WTC11 (cell line): ENCODE measurements around the gene MCEMP1. TPM values are rescaled to one million over a fixed set of nuclear protein-coding genes. Genes with fewer than 3 reads are reported as not detected.

ENCODE experiments used
- ATAC-seq: fragments of 200-7000 bp; cut with Tn5 transposase; 2 replicates; pipeline ENCODE4 v1.10.0; 2021; ENCODE audit warnings: mild to moderate bottlenecking, moderate library complexity
- CTCF ChIA-PET: fragments of 300-600 bp; sonication (Branson Sonifier 250); formaldehyde crosslinking; loops from one replicate; lab custom pipeline; 2021; ENCODE audit warnings: antibody characterized with exemption; lab: Charles Lee
- POLR2A ChIA-PET: fragments of 350-600 bp; sonication (Branson Sonifier 250); formaldehyde crosslinking; loops from one replicate; lab custom pipeline; 2021; ENCODE audit warnings: antibody characterized with exemption; lab: Charles Lee
- DNase-seq: peaks from one replicate; pipeline ENCODE4 v3.0.0; 2021; ENCODE audit warnings: low spot score
- H3K27ac Mint-ChIP-seq: 2 replicates; pipeline ENCODE4 v1.8.0; 2021; ENCODE audit warnings: mixed read lengths
- H3K27me3 Mint-ChIP-seq: 2 replicates; pipeline ENCODE4 v1.8.0; 2021; ENCODE audit warnings: low read depth, mild to moderate bottlenecking, moderate library complexity, mixed read lengths
- H3K36me3 Mint-ChIP-seq: 2 replicates; pipeline ENCODE4 v1.8.0; 2021; ENCODE audit warnings: mixed read lengths
- H3K4me1 Mint-ChIP-seq: 2 replicates; pipeline ENCODE4 v1.8.0; 2022; ENCODE audit warnings: mixed read lengths
- H3K4me3 Mint-ChIP-seq: 2 replicates; pipeline ENCODE4 v1.8.0; 2021; ENCODE audit warnings: mild to moderate bottlenecking, moderate library complexity, mixed read lengths
- H3K9me3 Mint-ChIP-seq: 2 replicates; pipeline ENCODE4 v1.8.0; 2021; ENCODE audit warnings: mixed read lengths
- CBFB ChIP-seq: sonication (generic); formaldehyde crosslinking; IDR thresholded peaks from 2 replicates; pipeline ENCODE4 v1.8.1; 2022; ENCODE audit warnings: mild to moderate bottlenecking, low read depth, missing genetic modification reagents
- E2F1 ChIP-seq: sonication (generic); formaldehyde crosslinking; IDR thresholded peaks from 2 replicates; pipeline ENCODE4 v1.8.0; 2022; ENCODE audit warnings: mild to moderate bottlenecking, missing genetic modification reagents
- E2F5 ChIP-seq: sonication (generic); formaldehyde crosslinking; IDR thresholded peaks from 2 replicates; pipeline ENCODE4 v1.8.1; 2022; ENCODE audit warnings: mild to moderate bottlenecking, moderate library complexity, missing genetic modification reagents
- ELF4 ChIP-seq: sonication (generic); formaldehyde crosslinking; IDR thresholded peaks from 2 replicates; pipeline ENCODE4 v1.8.1; 2022; ENCODE audit warnings: low read depth, mild to moderate bottlenecking, moderate library complexity, missing genetic modification reagents
- HMGA2 ChIP-seq: fragments of 250-450 bp; sonication (Bioruptor Pico); IDR thresholded peaks from 2 replicates; pipeline ENCODE4 v1.4.0; 2021; ENCODE audit warnings: mild to moderate bottlenecking, moderate library complexity
- MAX ChIP-seq: sonication (generic); formaldehyde crosslinking; IDR thresholded peaks from 2 replicates; pipeline ENCODE4 v1.8.0; 2022; ENCODE audit warnings: mild to moderate bottlenecking, missing genetic modification reagents
- MXD4 ChIP-seq: fragments of 250-450 bp; sonication (Bioruptor Pico); IDR thresholded peaks from 2 replicates; pipeline ENCODE4 v1.8.0; 2021; ENCODE audit warnings: mild to moderate bottlenecking, moderate library complexity, borderline replicate concordance
- MYBL2 ChIP-seq: sonication (generic); formaldehyde crosslinking; IDR thresholded peaks from 2 replicates; pipeline ENCODE4 v1.8.1; 2023; ENCODE audit warnings: mild to moderate bottlenecking, moderate library complexity, missing genetic modification reagents
- NFE2L1 ChIP-seq: sonication (generic); formaldehyde crosslinking; IDR thresholded peaks from 2 replicates; pipeline ENCODE4 v1.8.1; 2023; ENCODE audit warnings: missing genetic modification reagents
- NR2C2 ChIP-seq: sonication (generic); formaldehyde crosslinking; IDR thresholded peaks from 2 replicates; pipeline ENCODE4 v1.8.0; 2022; ENCODE audit warnings: mild to moderate bottlenecking, missing genetic modification reagents
- OVOL2 ChIP-seq: fragments of 250-450 bp; sonication (Bioruptor Pico); IDR thresholded peaks from 2 replicates; pipeline ENCODE4 v1.9.0; 2021; ENCODE audit warnings: mild to moderate bottlenecking, borderline replicate concordance
- SMAD3 ChIP-seq: sonication (generic); formaldehyde crosslinking; IDR thresholded peaks from 2 replicates; pipeline ENCODE4 v1.8.0; 2022; ENCODE audit warnings: missing genetic modification reagents, mild to moderate bottlenecking, borderline replicate concordance
- SP1 ChIP-seq: sonication (generic); formaldehyde crosslinking; conservative IDR thresholded peaks from 2 replicates; pipeline ENCODE4 v1.8.1; 2022; ENCODE audit warnings: missing genetic modification reagents
- TCF7 ChIP-seq: sonication (generic); formaldehyde crosslinking; IDR thresholded peaks from 2 replicates; pipeline ENCODE4 v1.8.0; 2022; ENCODE audit warnings: mild to moderate bottlenecking, low read depth, missing genetic modification reagents, moderate library complexity
- TEAD4 ChIP-seq: sonication (generic); formaldehyde crosslinking; IDR thresholded peaks from 2 replicates; pipeline ENCODE4 v1.8.0; 2022; ENCODE audit warnings: mild to moderate bottlenecking, missing genetic modification reagents
- ZBTB21 ChIP-seq: sonication (generic); formaldehyde crosslinking; IDR thresholded peaks from 2 replicates; pipeline ENCODE4 v1.8.1; 2023; ENCODE audit warnings: mild to moderate bottlenecking, missing genetic modification reagents, borderline replicate concordance
- ZNF317 ChIP-seq: sonication (generic); formaldehyde crosslinking; IDR thresholded peaks from 2 replicates; pipeline ENCODE4 v1.8.1; 2023; ENCODE audit warnings: low read depth, mild to moderate bottlenecking, moderate library complexity, missing genetic modification reagents, borderline replicate concordance
- ZNF396 ChIP-seq: fragments of 250-450 bp; sonication (Bioruptor Pico); IDR thresholded peaks from 2 replicates; pipeline ENCODE4 v1.8.0; 2021; ENCODE audit warnings: mild to moderate bottlenecking, moderate library complexity, borderline replicate concordance
- total RNA-seq: library from RNA; stranded (reverse); gene quantifications from 3 replicates; pipeline ENCODE4 v1.2.3, GENCODE V29; 2021

The MCEMP1 gene
- total RNA-seq, 1 experiment from 2014 or later, result not detected

- DNase-seq (no peak), ATAC-seq (no peak)
- CTCF ChIA-PET, result interaction anchor here (1.2 to 5.0 kb wide), 4 partner anchors 17 to 155 kb away, joined by 5 to 40 read pairs (median 9); partner anchors contain the start of gene TRAPPC5
- peak overlapping the region; percentile 45; the same call in 1 of the 2 replicates for H3K4me3 Mint-ChIP-seq
- TF ChIP-seq MYBL2 (CRISPR knock-in tag) (no peak), NFE2L1 (CRISPR knock-in tag) (no peak), ZNF396 (CRISPR knock-in tag) (no peak), ELF4 (CRISPR knock-in tag) (no peak), SP1 (CRISPR knock-in tag) (no peak), TCF7 (CRISPR knock-in tag) (no peak), MXD4 (no peak), CBFB (no peak), ZNF317 (CRISPR knock-in tag) (no peak), HMGA2 (no peak), E2F5 (CRISPR knock-in tag) (no peak)
- no peak overlapping the region for H3K27ac Mint-ChIP-seq
- peaks cover 21% of the 10 kb centered on the region for H3K27me3 Mint-ChIP-seq
- no peaks in the 10 kb centered on the region for H3K36me3 Mint-ChIP-seq
- POLR2A ChIA-PET, result no interaction called here
- H3K9me3 Mint-ChIP-seq, result no peaks in the 10 kb centered on the region
- H3K4me1 Mint-ChIP-seq, result peaks cover 23% of the 10 kb centered on the region
These were observed 20.9 kb downstream of the MCEMP1 start for GRCh38 chr19:7697721-7698287.

GRCh38 chr19:7698583-7698982 is 21.7 kb downstream of the MCEMP1 start:
- H3K36me3 Mint-ChIP-seq, result no peaks in the 10 kb centered on the region
- H3K4me1 Mint-ChIP-seq, result peaks cover 23% of the 10 kb centered on the region
- no peaks in the 10 kb centered on the region for H3K9me3 Mint-ChIP-seq
- no peak; the same call in 1 of the 2 replicates for ATAC-seq
- CTCF ChIA-PET, result interaction anchor here (1.0 to 5.0 kb wide), 4 partner anchors 10 to 130 kb away, joined by 3 to 40 read pairs (median 8); partner anchors contain the start of gene TRAPPC5
- POLR2A ChIA-PET, result no interaction called here
- peaks cover 21% of the 10 kb centered on the region for H3K27me3 Mint-ChIP-seq
- DNase-seq, result no peak
- TF ChIP-seq HMGA2 (no peak), OVOL2 (CRISPR knock-in tag) (no peak), SMAD3 (no peak)
- peak overlapping the region; percentile 45 for H3K4me3 Mint-ChIP-seq
- H3K27ac Mint-ChIP-seq, result no peak overlapping the region

- Mint-ChIP-seq H3K4me3 (peak overlapping the region; percentile 45; the same call in 1 of the 2 replicates), H3K27me3 (peaks cover 21% of the 10 kb centered on the region), H3K4me1 (peaks cover 23% of the 10 kb centered on the region), H3K36me3 (no peaks in the 10 kb centered on the region), H3K9me3 (no peaks in the 10 kb centered on the region), H3K27ac (no peak overlapping the region)
- TF ChIP-seq MAX (CRISPR knock-in tag), result no peak
- no peak for TF ChIP-seq E2F5 (CRISPR knock-in tag)
- no peak for TF ChIP-seq NR2C2 (CRISPR knock-in tag)
- TF ChIP-seq ZBTB21 (CRISPR knock-in tag), result no peak
- TF ChIP-seq TEAD4 (CRISPR knock-in tag), result no peak
- TF ChIP-seq E2F1 (CRISPR knock-in tag), result no peak
- DNase-seq (no peak), ATAC-seq (no peak)
- ChIA-PET CTCF (interaction anchor here (1.0 to 5.0 kb wide), 4 partner anchors 10 to 131 kb away, joined by 3 to 40 read pairs (median 8); partner anchors contain the start of gene TRAPPC5), POLR2A (no interaction called here)
These were observed 22.1 kb downstream of the MCEMP1 start for GRCh38 chr19:7699003-7699402.
